GM12865 (cell line): ENCODE results near the gene RAB11FIP3.

Source experiments
- DNase-seq: peaks from one replicate; pipeline ENCODE4 v3.0.0; 2010; ENCODE audit warnings: low read depth
- H3K4me3 ChIP-seq: 2 replicates; pipeline ENCODE4 v1.5.1; 2011; ENCODE audit warnings: mild to moderate bottlenecking, low read depth, low read length, control low read depth
- TF ChIP-seq, protein P1 (sequence below): IDR thresholded peaks from 2 replicates; pipeline ENCODE4 v1.5.1; 2011; ENCODE audit warnings: low read length, control low read depth, low read depth, inconsistent platforms; ENCODE audit not compliant: insufficient read depth; ENCODE audit errors: missing control alignments

Gene RAB11FIP3

GRCh38 chr16:512802-513201, 87.4 kb downstream of the RAB11FIP3 start:
- DNase-seq, result no peak
- H3K4me3 ChIP-seq, result no peak overlapping the region
- TF ChIP-seq, protein P1, sequence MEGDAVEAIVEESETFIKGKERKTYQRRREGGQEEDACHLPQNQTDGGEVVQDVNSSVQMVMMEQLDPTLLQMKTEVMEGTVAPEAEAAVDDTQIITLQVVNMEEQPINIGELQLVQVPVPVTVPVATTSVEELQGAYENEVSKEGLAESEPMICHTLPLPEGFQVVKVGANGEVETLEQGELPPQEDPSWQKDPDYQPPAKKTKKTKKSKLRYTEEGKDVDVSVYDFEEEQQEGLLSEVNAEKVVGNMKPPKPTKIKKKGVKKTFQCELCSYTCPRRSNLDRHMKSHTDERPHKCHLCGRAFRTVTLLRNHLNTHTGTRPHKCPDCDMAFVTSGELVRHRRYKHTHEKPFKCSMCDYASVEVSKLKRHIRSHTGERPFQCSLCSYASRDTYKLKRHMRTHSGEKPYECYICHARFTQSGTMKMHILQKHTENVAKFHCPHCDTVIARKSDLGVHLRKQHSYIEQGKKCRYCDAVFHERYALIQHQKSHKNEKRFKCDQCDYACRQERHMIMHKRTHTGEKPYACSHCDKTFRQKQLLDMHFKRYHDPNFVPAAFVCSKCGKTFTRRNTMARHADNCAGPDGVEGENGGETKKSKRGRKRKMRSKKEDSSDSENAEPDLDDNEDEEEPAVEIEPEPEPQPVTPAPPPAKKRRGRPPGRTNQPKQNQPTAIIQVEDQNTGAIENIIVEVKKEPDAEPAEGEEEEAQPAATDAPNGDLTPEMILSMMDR, result no peak

- TF ChIP-seq, protein P1, result no peak
- H3K4me3 ChIP-seq, result no peak overlapping the region
- DNase-seq, result no peak
Measured at GRCh38 chr16:513950-514349, 88.5 kb downstream of the RAB11FIP3 start.

DNA sequence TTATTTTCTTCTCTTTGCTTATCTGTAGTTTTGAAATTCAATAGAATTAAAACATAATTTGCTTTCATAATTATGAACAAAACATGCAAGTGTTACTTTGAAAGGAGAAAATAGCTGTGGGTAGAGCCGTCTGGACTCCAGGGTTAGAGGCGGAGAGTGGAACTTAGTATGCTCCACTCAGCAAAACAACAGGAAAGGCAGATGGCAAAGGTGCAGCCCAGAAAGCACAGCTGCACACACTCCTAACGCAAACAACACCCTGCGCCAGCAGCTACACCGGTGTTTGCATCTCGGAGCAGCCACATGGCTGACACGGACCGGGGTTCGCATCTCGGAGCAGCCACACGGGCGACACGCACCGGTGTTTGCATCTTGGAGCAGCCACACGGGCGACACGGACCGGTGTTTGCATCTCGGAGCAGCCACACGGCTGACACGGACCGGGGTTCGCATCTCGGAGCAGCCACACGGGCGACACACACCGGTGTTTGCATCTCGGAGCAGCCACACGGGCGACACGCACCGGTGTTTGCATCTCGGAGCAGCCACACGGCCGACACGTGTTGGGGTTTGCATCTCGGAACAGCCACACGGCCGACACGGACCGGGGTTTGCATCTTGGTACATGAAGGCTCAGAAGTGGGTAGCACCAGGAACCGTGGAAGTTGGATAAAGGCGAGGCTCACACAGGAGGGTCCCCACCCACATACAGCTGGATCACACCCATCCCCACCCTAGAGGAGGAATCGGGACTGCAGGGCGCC, 89.9 kb downstream of the RAB11FIP3 start:
- TF ChIP-seq, protein P1, result no peak
- no peak overlapping the region for H3K4me3 ChIP-seq
- DNase-seq, result no peak

DNA sequence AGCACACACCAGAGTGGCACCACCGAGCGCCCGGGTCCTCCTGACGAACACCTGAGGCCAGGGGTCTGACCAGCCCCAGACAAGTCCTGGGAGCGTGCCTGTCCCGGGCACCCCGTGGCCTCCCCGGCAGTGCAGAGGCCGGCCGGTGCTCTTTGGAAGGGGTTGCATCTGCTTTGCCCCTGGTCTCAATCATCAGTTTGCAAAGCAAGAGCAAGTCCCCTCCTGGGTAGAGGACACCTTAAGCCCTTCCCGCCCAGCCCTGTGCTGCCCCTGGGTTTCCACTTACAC, 90.4 kb downstream of the RAB11FIP3 start:
- H3K4me3 ChIP-seq, result no peak overlapping the region
- TF ChIP-seq, protein P1, result no peak
- no peak for DNase-seq

DNA sequence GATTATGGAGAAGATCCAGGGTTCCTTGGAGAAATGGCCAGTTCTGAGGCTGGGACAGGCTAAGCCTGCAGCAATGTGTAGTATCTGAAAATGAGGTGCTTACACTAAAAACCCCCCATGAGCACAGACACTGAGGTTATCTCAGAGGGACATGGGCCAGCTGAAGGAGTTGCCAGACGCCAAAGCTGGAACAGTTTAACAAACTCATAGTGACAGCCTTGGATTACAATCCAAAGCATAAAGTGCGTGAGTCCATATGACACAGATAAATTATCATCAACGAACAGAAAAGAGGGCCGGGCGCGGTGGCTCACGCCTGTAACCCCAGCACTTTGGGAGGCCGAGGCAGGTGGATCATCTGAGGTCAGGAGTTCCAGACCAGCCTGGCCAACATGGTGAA, 90.9 kb downstream of the RAB11FIP3 start:
- no peak for DNase-seq
- H3K4me3 ChIP-seq, result no peak overlapping the region
- TF ChIP-seq, protein P1, result no peak

DNA sequence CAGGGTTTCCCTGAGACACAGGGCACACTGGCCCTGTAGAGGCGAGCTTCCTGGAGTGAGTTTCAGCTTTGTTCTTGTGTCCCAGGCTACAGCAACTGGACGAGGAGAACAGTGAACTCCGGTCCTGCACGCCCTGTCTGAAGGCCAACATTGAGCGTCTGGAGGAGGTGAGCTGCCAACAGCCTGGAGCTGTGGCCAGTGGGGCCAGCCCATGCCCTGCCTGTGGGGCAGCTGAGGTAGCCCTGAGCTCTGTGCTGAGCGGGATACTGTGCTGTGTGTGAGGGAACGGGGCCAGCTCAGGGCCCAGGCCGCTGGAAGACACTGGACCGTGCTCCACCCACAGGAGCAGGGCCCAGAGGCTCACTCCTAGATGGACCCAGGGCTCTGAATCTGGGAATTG, 93.4 kb downstream of the RAB11FIP3 start:
- no peak for DNase-seq
- TF ChIP-seq, protein P1, result no peak

GRCh38 chr16:519425-519824, 94.0 kb downstream of the RAB11FIP3 start:
- TF ChIP-seq, protein P1, result no peak
- H3K4me3 ChIP-seq, result no peak overlapping the region
- DNase-seq, result no peak

More for the DNA sequence above, 93.4 kb downstream of the RAB11FIP3 start:
- no peak overlapping the region for H3K4me3 ChIP-seq
